ENCODE results near the gene PACSIN1.

PACSIN1 gene

GRCh38 chr6:34460796-34461507, 4.9 kb upstream of the PACSIN1 start:
- Histone ChIP-seq H3K9me3 (replicated peaks; ENCODE audit: insufficient read depth, low read length) (no peaks in the 10 kb centered on the region), H3K27me3 (replicated peaks; ENCODE audit: insufficient read depth, low read length) (no peaks in the 10 kb centered on the region), H2AFZ (ENCODE audit: low read length) (no peak overlapping the region), H3K4me3 (ENCODE audit: low read length) (no peak overlapping the region), H3K9me2 (replicated peaks; ENCODE audit: insufficient read depth, low read length) (no peaks in the 10 kb centered on the region), H3K4me1 (ENCODE audit: low read length) (0 out of 2 replicates have a peak, but pooled peaks cover 4% of the 10 kb centered on the region), H3K4me2 (ENCODE audit: low read depth, low read length) (no peak overlapping the region), H3K79me2 (ENCODE audit: low read length) (no peaks in the 10 kb centered on the region), H3K36me3 (replicated peaks; ENCODE audit: insufficient read depth, low read length) (no peaks in the 10 kb centered on the region), H3K9ac (ENCODE audit: low read length) (no peak overlapping the region), H3K27ac (ENCODE audit: low read length) (no peak overlapping the region), H3F3A (ENCODE audit: insufficient read depth, low read length) (no peaks in the 10 kb centered on the region), H4K20me1 (ENCODE audit: insufficient read depth, low read length) (no peaks in the 10 kb centered on the region)
- DNase-seq = no peak
- TF ChIP-seq EZH2phosphoT487 (IDR thresholded peaks at IDR 0.05; ENCODE audit: low read length) (no peak), EZH2 (optimal IDR thresholded peaks at IDR 0.05; ENCODE audit: low read depth, low read length) (no peak), CTCF (IDR thresholded peaks at IDR 0.05; ENCODE audit: low read length) (no peak)

GRCh38 chr6:34462010-34462409, 3.9 kb upstream of the PACSIN1 start:
- H2AFZ ChIP-seq (ENCODE audit: low read length) = no peak overlapping the region
- H3K9me3 ChIP-seq (replicated peaks; ENCODE audit: insufficient read depth, low read length) = no peaks in the 10 kb centered on the region
- no peaks in the 10 kb centered on the region for H3K27me3 ChIP-seq (replicated peaks; ENCODE audit: insufficient read depth, low read length)
- H4K20me1 ChIP-seq (ENCODE audit: insufficient read depth, low read length) = no peaks in the 10 kb centered on the region
- no peaks in the 10 kb centered on the region for H3K79me2 ChIP-seq (ENCODE audit: low read length)
- H3K36me3 ChIP-seq (replicated peaks; ENCODE audit: insufficient read depth, low read length) = no peaks in the 10 kb centered on the region
- no peaks in the 10 kb centered on the region for H3F3A ChIP-seq (ENCODE audit: insufficient read depth, low read length)
- no peak overlapping the region for H3K4me3 ChIP-seq (ENCODE audit: low read length)
- H3K9me2 ChIP-seq (replicated peaks; ENCODE audit: insufficient read depth, low read length) = no peaks in the 10 kb centered on the region
- H3K9ac ChIP-seq (ENCODE audit: low read length) = no peak overlapping the region
- H3K27ac ChIP-seq (ENCODE audit: low read length) = no peak overlapping the region
- no peak overlapping the region for H3K4me2 ChIP-seq (ENCODE audit: low read depth, low read length)
- no peak for TF ChIP-seq EZH2 (optimal IDR thresholded peaks at IDR 0.05; ENCODE audit: low read depth, low read length)
- no peak for TF ChIP-seq CTCF (IDR thresholded peaks at IDR 0.05; ENCODE audit: low read length)
- no peak for TF ChIP-seq EZH2phosphoT487 (IDR thresholded peaks at IDR 0.05; ENCODE audit: low read length)
- peaks cover 4% of the 10 kb centered on the region; the same call in 1 of the 2 replicates for H3K4me1 ChIP-seq (ENCODE audit: low read length)
- no peak for DNase-seq

GRCh38 chr6:34462551-34462971, 3.3 kb upstream of the PACSIN1 start:
- Histone ChIP-seq H3K27me3 (replicated peaks; ENCODE audit: insufficient read depth, low read length) (no peaks in the 10 kb centered on the region), H3K4me1 (ENCODE audit: low read length) (peaks cover 4% of the 10 kb centered on the region; the same call in 1 of the 2 replicates), H3K9me2 (replicated peaks; ENCODE audit: insufficient read depth, low read length) (no peaks in the 10 kb centered on the region), H3K9ac (ENCODE audit: low read length) (no peak overlapping the region), H3K9me3 (replicated peaks; ENCODE audit: insufficient read depth, low read length) (no peaks in the 10 kb centered on the region), H3K79me2 (ENCODE audit: low read length) (no peaks in the 10 kb centered on the region), H3K4me3 (ENCODE audit: low read length) (no peak overlapping the region), H3K36me3 (replicated peaks; ENCODE audit: insufficient read depth, low read length) (no peaks in the 10 kb centered on the region), H3K4me2 (ENCODE audit: low read depth, low read length) (no peak overlapping the region), H3F3A (ENCODE audit: insufficient read depth, low read length) (no peaks in the 10 kb centered on the region), H2AFZ (ENCODE audit: low read length) (no peak overlapping the region), H3K27ac (ENCODE audit: low read length) (no peak overlapping the region), H4K20me1 (ENCODE audit: insufficient read depth, low read length) (no peaks in the 10 kb centered on the region)
- TF ChIP-seq EZH2phosphoT487 (IDR thresholded peaks at IDR 0.05; ENCODE audit: low read length) (no peak), EZH2 (optimal IDR thresholded peaks at IDR 0.05; ENCODE audit: low read depth, low read length) (no peak), CTCF (IDR thresholded peaks at IDR 0.05; ENCODE audit: low read length) (no peak)
- no peak for DNase-seq
